ENCODE measurements around the gene CERS1.
A peak's percentile ranks its signal among the peaks of the same experiment; 100 is the strongest.

Gene CERS1

DNA sequence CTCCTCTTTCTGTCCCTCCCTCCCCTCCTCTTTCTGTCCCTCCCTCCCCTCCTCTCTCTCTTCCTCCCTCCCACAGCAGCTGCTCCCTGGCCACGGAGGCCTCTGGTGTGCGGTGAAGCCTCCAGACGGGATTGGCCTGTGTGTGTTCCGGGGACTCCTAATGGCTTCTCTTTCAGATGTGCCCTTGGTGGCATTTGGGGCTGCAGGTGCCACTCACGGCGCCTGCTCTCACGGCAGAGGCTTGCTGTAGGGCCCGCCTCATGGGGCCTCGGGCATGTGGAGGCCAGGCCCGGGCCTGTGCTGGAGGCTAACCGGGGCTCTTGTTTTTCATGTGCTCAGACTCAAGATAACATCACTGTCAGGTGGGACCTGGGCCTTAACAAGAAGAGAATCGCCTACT, 43.3 kb downstream of the CERS1 start:
- H3K36me3 Mint-ChIP-seq (ENCODE audit: low read depth): peaks cover 84% of the 10 kb centered on the region
- H3K9me3 Mint-ChIP-seq: no peaks in the 10 kb centered on the region
- H3K27ac Mint-ChIP-seq: no peak overlapping the region
- no peaks in the 10 kb centered on the region for H3K27me3 Mint-ChIP-seq
- no peak overlapping the region for H3K4me3 Mint-ChIP-seq
- H3K4me1 Mint-ChIP-seq (ENCODE audit: low read depth): peaks cover 21% of the 10 kb centered on the region

- no peak overlapping the region for H3K27ac Mint-ChIP-seq
- H3K27me3 Mint-ChIP-seq: no peaks in the 10 kb centered on the region
- no peaks in the 10 kb centered on the region for H3K9me3 Mint-ChIP-seq
- no peak overlapping the region for H3K4me3 Mint-ChIP-seq
- H3K36me3 Mint-ChIP-seq (ENCODE audit: low read depth): peaks cover 87% of the 10 kb centered on the region
- H3K4me1 Mint-ChIP-seq (ENCODE audit: low read depth): peaks cover 27% of the 10 kb centered on the region
Measured at GRCh38 chr19:18851673-18852325, 44.2 kb downstream of the CERS1 start.

- Mint-ChIP-seq H3K4me1 (ENCODE audit: low read depth) (peaks cover 34% of the 10 kb centered on the region), H3K36me3 (ENCODE audit: low read depth) (peaks cover 82% of the 10 kb centered on the region), H3K4me3 (peak overlapping the region; percentile 22), H3K27me3 (no peaks in the 10 kb centered on the region), H3K27ac (no peak overlapping the region), H3K9me3 (no peaks in the 10 kb centered on the region)
Measured at GRCh38 chr19:18850471-18851375, 45.2 kb downstream of the CERS1 start.

GRCh38 chr19:18849838-18850400, 46.0 kb downstream of the CERS1 start:
- no peaks in the 10 kb centered on the region for H3K9me3 Mint-ChIP-seq
- peaks cover 80% of the 10 kb centered on the region for H3K36me3 Mint-ChIP-seq (ENCODE audit: low read depth)
- H3K27me3 Mint-ChIP-seq: no peaks in the 10 kb centered on the region
- peak overlapping the region; percentile 74 for H3K27ac Mint-ChIP-seq
- H3K4me1 Mint-ChIP-seq (ENCODE audit: low read depth): peaks cover 42% of the 10 kb centered on the region
- peak overlapping the region; percentile 22 for H3K4me3 Mint-ChIP-seq

DNA sequence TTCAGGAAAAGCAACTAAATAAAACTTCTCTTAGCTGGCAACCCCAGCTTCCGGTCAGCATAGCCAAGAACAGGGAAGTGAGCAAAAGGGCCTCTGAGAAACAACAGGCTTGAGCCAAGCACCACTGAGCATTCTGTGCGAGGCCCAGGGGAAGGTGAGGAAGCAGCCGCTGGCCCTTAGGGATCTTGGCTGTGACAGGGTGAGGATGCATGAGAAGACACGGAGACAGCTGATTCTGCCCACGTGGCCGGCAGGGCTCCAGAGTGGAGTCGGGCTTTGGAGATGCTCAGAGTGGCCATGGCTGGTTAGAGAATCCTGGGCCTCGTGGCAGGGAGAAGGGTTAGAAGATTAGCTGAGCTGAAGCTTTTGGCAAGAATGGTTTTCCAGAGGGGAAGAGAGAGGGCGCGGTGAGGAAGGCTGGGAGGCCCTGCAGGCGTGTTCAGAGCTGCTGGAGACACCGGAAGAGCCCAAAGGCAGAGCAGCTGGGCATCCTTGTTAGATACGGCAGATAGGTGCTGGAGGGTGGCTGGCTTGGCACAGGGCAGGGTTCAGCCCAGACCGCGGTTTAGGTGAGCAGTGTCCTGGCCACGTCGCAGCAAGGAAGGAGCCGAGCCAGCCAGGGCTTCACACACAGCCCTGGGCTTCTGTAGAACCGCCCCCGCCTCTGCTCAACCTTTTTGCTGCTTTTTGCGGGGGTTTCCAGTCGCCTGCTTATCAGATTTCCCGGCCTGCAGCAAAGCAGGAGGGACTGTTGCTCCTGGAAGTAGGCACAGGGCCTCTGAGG, 46.9 kb downstream of the CERS1 start:
- peak overlapping the region; percentile 6 for H3K4me3 Mint-ChIP-seq
- no peaks in the 10 kb centered on the region for H3K27me3 Mint-ChIP-seq
- peaks cover 77% of the 10 kb centered on the region for H3K36me3 Mint-ChIP-seq (ENCODE audit: low read depth)
- H3K27ac Mint-ChIP-seq: peak overlapping the region; percentile 74
- H3K9me3 Mint-ChIP-seq: no peaks in the 10 kb centered on the region
- H3K4me1 Mint-ChIP-seq (ENCODE audit: low read depth): peaks cover 51% of the 10 kb centered on the region

GRCh38 chr19:18847549-18848463, 48.2 kb downstream of the CERS1 start:
- Mint-ChIP-seq H3K4me1 (ENCODE audit: low read depth) (peaks cover 63% of the 10 kb centered on the region), H3K27ac (peak overlapping the region; percentile 6), H3K36me3 (ENCODE audit: low read depth) (peaks cover 68% of the 10 kb centered on the region)

GRCh38 chr19:18846862-18847548, 49.0 kb downstream of the CERS1 start:
- H3K36me3 Mint-ChIP-seq (ENCODE audit: low read depth): peaks cover 62% of the 10 kb centered on the region

More at GRCh38 chr19:18847549-18848463, 48.2 kb downstream of the CERS1 start:
- Mint-ChIP-seq H3K4me3 (no peak overlapping the region), H3K9me3 (no peaks in the 10 kb centered on the region), H3K27me3 (no peaks in the 10 kb centered on the region)

DNA sequence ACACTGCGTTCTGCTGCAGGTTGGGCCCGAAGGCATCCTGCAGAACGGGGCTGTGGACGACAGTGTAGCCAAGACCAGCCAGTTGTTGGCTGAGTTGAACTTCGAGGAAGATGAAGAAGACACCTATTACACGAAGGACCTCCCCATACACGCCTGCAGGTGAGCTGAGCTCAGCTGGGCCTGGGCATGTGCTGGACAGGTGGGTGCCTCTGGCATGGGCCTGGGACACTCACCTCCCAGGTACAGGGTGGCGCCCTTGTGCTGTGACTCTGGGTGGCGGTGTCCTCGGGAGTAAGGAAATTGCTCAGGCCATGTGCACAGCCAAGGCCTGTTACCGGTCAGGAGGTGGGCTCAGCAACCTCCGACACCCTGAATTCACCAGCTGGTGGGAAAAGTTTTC, 50.0 kb downstream of the CERS1 start:
- Mint-ChIP-seq H3K4me1 (ENCODE audit: low read depth) (peaks cover 79% of the 10 kb centered on the region), H3K36me3 (ENCODE audit: low read depth) (peaks cover 57% of the 10 kb centered on the region), H3K4me3 (no peak overlapping the region), H3K27me3 (no peaks in the 10 kb centered on the region), H3K27ac (no peak overlapping the region), H3K9me3 (no peaks in the 10 kb centered on the region)

More at GRCh38 chr19:18846862-18847548, 49.0 kb downstream of the CERS1 start:
- Mint-ChIP-seq H3K9me3 (no peaks in the 10 kb centered on the region), H3K4me3 (no peak overlapping the region), H3K27me3 (no peaks in the 10 kb centered on the region), H3K27ac (peak overlapping the region; percentile 9), H3K4me1 (ENCODE audit: low read depth) (peaks cover 69% of the 10 kb centered on the region)

DNA sequence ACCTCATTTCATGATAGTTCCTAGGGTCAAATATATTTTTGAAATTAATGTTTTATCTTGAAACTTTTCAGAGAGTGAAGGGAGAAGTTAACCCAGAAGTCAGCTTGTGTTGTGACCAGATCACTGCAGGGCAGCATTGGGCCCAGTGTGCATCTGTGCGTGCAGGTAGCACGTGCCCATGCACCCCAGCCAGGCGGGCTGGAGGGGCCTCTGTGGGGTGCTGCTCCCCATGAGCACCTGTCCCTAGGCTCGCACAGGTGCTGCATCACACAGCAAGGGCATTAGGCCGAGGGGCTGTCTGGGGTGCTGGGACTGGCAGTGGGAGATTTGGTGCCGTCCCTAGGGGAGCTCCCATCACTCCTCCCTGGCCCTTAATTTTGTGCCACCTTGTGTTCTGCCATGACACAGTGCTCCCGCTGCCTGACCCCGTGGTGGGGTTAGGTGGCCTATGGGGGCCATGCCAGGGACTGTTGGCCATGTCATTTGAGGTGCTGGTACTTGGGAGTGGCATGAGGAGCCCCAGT, 51.1 kb downstream of the CERS1 start:
- H3K36me3 Mint-ChIP-seq (ENCODE audit: low read depth): peaks cover 47% of the 10 kb centered on the region
- H3K27me3 Mint-ChIP-seq: no peaks in the 10 kb centered on the region
- H3K4me1 Mint-ChIP-seq (ENCODE audit: low read depth): peaks cover 85% of the 10 kb centered on the region
- no peak overlapping the region for H3K4me3 Mint-ChIP-seq
- no peaks in the 10 kb centered on the region for H3K9me3 Mint-ChIP-seq
- H3K27ac Mint-ChIP-seq: no peak overlapping the region

DNA sequence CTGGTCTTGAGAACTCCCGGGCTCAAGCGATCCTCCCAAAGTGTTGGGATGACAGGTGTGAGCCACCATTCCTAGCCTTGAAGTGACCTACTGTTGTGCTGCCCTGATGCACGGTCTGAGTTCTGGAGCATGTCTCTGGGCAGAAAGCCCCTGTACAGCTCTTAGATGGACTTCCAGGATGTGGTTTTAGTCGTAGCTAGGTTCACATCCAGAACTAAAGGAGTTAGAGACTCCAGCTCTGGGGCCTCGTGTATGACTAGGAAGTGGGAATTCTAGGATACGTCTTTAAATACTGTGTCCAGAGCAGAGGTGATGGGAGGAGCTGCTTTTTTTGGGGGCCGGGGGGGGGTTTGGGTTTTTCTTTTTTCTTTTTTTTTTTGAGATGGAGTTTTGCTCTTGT, 52.0 kb downstream of the CERS1 start:
- H3K27ac Mint-ChIP-seq: peak overlapping the region; percentile 84
- peaks cover 46% of the 10 kb centered on the region for H3K36me3 Mint-ChIP-seq (ENCODE audit: low read depth)
- H3K4me1 Mint-ChIP-seq (ENCODE audit: low read depth): peaks cover 85% of the 10 kb centered on the region
- no peaks in the 10 kb centered on the region for H3K27me3 Mint-ChIP-seq
- H3K4me3 Mint-ChIP-seq: peak overlapping the region; percentile 73
- no peaks in the 10 kb centered on the region for H3K9me3 Mint-ChIP-seq

GRCh38 chr19:18842166-18842565, 53.8 kb downstream of the CERS1 start:
- peaks cover 93% of the 10 kb centered on the region for H3K4me1 Mint-ChIP-seq (ENCODE audit: low read depth)
- no peaks in the 10 kb centered on the region for H3K9me3 Mint-ChIP-seq
- peaks cover 43% of the 10 kb centered on the region for H3K36me3 Mint-ChIP-seq (ENCODE audit: low read depth)
- peak overlapping the region; percentile 78 for H3K27ac Mint-ChIP-seq
- H3K4me3 Mint-ChIP-seq: peak overlapping the region; percentile 35
- no peaks in the 10 kb centered on the region for H3K27me3 Mint-ChIP-seq

DNA sequence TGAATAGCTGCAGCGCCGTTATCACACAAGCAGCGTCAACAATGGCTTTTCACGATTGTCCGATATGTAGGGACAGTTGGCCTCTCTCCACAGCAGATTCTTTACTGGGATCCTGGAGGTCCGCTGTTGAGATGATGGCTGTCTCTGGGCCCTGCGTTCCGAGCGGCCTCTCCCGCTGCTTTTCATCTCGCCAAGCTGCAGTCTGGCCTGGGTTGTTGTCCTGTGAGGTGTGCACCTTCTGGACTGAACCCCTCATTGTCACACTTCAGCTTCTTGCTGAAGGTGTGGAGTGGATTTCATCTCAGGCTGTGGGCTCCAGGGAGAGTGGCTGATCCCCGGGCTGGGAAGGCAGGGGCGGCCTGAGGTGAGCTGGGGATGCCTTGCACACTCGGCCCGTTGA, 54.6 kb downstream of the CERS1 start:
- Mint-ChIP-seq H3K4me1 (ENCODE audit: low read depth) (peaks cover 95% of the 10 kb centered on the region), H3K27ac (no peak overlapping the region), H3K9me3 (no peaks in the 10 kb centered on the region), H3K36me3 (ENCODE audit: low read depth) (peaks cover 41% of the 10 kb centered on the region), H3K4me3 (no peak overlapping the region), H3K27me3 (no peaks in the 10 kb centered on the region)
